OCI-LY1 (cell line): ENCODE results near the gene SOBP.

Source experiments
- H2AFZ ChIP-seq: fragments of 200-600 bp; sonication (generic), shearing (Covaris generic); 2 replicates; pipeline ENCODE4 v1.6.0; 2014; ENCODE audit warnings: antibody characterized with exemption, mild to moderate bottlenecking, low read length
- H3F3A ChIP-seq: fragments of 200-600 bp; sonication (generic), shearing (Covaris generic); 2 replicates; pipeline ENCODE4 v1.6.0; 2014; ENCODE audit warnings: mild to moderate bottlenecking, antibody characterized with exemption, low read length, moderate library complexity; ENCODE audit not compliant: insufficient read depth
- H3K27ac ChIP-seq: fragments of 200-600 bp; sonication (generic); 2 replicates; pipeline ENCODE4 v1.5.1; 2014; ENCODE audit warnings: low read length, mixed run types, mild to moderate bottlenecking, low read depth; ENCODE audit not compliant: poor library complexity, severe bottlenecking
- H3K27me3 ChIP-seq: fragments of 200-600 bp; sonication (generic); 2 replicates; pipeline ENCODE4 v1.6.0; 2014; ENCODE audit warnings: antibody characterized with exemption, mild to moderate bottlenecking, low read length, moderate library complexity; ENCODE audit not compliant: insufficient read depth
- H3K36me3 ChIP-seq: fragments of 200-600 bp; sonication (generic); 2 replicates; pipeline ENCODE4 v1.6.1; 2014; ENCODE audit warnings: mild to moderate bottlenecking, antibody characterized with exemption, low read length, moderate library complexity, mixed read lengths; ENCODE audit not compliant: insufficient read depth
- H3K4me1 ChIP-seq: fragments of 200-600 bp; sonication (generic); 2 replicates; pipeline ENCODE4 v1.5.1; 2014; ENCODE audit warnings: mild to moderate bottlenecking, low read length, moderate library complexity; ENCODE audit not compliant: insufficient read depth, severe bottlenecking
- H3K4me2 ChIP-seq: fragments of 200-600 bp; sonication (generic), shearing (Covaris generic); 2 replicates; pipeline ENCODE4 v1.6.1; 2014; ENCODE audit warnings: low read length
- H3K4me3 ChIP-seq: fragments of 200-600 bp; sonication (generic); 2 replicates; pipeline ENCODE4 v1.5.1; 2014; ENCODE audit warnings: low read length, low read depth, mild to moderate bottlenecking, mixed read lengths; ENCODE audit not compliant: poor library complexity, severe bottlenecking
- H3K79me2 ChIP-seq: fragments of 200-600 bp; shearing (Covaris generic); 2 replicates; pipeline ENCODE4 v1.6.1; 2016; ENCODE audit warnings: mixed run types, low read length, mixed read lengths; ENCODE audit not compliant: insufficient read depth
- H3K9ac ChIP-seq: fragments of 200-600 bp; sonication (generic), shearing (Covaris generic); 2 replicates; pipeline ENCODE4 v1.6.1; 2014; ENCODE audit warnings: mild to moderate bottlenecking, low read length, mixed read lengths
- H3K9me2 ChIP-seq: fragments of 200-600 bp; sonication (generic), shearing (Covaris generic); 2 replicates; pipeline ENCODE4 v1.6.1; 2014; ENCODE audit warnings: low read depth, mild to moderate bottlenecking, low read length, mixed read lengths
- H3K9me3 ChIP-seq: fragments of 200-600 bp; shearing (Covaris generic); 2 replicates; pipeline ENCODE4 v1.6.1; 2014; ENCODE audit warnings: low read length, mixed read lengths
- H4K20me1 ChIP-seq: fragments of 200-600 bp; sonication (generic), shearing (Covaris generic); 2 replicates; pipeline ENCODE4 v1.6.0; 2016; ENCODE audit warnings: mild to moderate bottlenecking, low read length; ENCODE audit not compliant: insufficient read depth
- EZH2 ChIP-seq: fragments of 200-600 bp; sonication (generic), shearing (Covaris generic); IDR thresholded peaks from 2 replicates; pipeline ENCODE4 v1.8.0; 2017; ENCODE audit warnings: borderline replicate concordance, mixed run types, mild to moderate bottlenecking, antibody characterized with exemption, low read length, moderate library complexity, mixed read lengths
- TF ChIP-seq, protein P1 (sequence below): fragments of 200-600 bp; sonication (generic), shearing (Covaris generic); IDR thresholded peaks from 2 replicates; pipeline ENCODE4 v1.5.1; 2017; ENCODE audit warnings: mild to moderate bottlenecking, antibody characterized with exemption, low read length, moderate library complexity, mixed read lengths

Gene SOBP

DNA sequence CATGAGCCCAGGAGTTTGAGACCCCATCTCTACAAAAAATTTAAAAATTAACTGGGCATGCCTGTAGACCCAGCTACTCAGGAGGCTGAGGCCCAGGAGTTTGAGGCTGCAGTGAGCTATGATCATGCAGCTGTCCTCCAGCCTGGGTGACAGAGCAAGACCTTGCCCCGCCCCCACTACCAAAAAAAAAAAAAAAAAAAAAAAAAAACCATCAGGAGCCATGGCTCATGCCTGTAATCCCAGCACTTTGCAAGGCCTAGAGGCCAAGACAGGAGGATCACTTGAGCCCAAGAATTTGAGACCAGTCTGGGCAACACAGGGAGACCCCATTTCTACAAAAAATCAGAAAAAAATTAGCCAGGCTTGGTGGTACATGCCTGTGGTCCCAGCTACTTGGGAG is 159.1 kb downstream of the SOBP start:
- H3K9me3 ChIP-seq: no peaks in the 10 kb centered on the region
- no peaks in the 10 kb centered on the region for H3K36me3 ChIP-seq
- H3K4me1 ChIP-seq: peaks cover 47% of the 10 kb centered on the region
- no peaks in the 10 kb centered on the region for H3K27me3 ChIP-seq
- H2AFZ ChIP-seq: no peak overlapping the region
- H3K79me2 ChIP-seq: no peaks in the 10 kb centered on the region
- H3K9ac ChIP-seq: peak overlapping the region; percentile 11; the same call in 1 of the 2 replicates
- no peaks in the 10 kb centered on the region for H4K20me1 ChIP-seq
- no peak overlapping the region for H3K4me2 ChIP-seq
- no peak overlapping the region for H3K4me3 ChIP-seq
- no peaks in the 10 kb centered on the region for H3F3A ChIP-seq
- no peaks in the 10 kb centered on the region for H3K9me2 ChIP-seq
- peak overlapping the region; percentile 57 for H3K27ac ChIP-seq
- no peak for TF ChIP-seq EZH2
- TF ChIP-seq, protein P1, sequence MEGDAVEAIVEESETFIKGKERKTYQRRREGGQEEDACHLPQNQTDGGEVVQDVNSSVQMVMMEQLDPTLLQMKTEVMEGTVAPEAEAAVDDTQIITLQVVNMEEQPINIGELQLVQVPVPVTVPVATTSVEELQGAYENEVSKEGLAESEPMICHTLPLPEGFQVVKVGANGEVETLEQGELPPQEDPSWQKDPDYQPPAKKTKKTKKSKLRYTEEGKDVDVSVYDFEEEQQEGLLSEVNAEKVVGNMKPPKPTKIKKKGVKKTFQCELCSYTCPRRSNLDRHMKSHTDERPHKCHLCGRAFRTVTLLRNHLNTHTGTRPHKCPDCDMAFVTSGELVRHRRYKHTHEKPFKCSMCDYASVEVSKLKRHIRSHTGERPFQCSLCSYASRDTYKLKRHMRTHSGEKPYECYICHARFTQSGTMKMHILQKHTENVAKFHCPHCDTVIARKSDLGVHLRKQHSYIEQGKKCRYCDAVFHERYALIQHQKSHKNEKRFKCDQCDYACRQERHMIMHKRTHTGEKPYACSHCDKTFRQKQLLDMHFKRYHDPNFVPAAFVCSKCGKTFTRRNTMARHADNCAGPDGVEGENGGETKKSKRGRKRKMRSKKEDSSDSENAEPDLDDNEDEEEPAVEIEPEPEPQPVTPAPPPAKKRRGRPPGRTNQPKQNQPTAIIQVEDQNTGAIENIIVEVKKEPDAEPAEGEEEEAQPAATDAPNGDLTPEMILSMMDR: no peak

DNA sequence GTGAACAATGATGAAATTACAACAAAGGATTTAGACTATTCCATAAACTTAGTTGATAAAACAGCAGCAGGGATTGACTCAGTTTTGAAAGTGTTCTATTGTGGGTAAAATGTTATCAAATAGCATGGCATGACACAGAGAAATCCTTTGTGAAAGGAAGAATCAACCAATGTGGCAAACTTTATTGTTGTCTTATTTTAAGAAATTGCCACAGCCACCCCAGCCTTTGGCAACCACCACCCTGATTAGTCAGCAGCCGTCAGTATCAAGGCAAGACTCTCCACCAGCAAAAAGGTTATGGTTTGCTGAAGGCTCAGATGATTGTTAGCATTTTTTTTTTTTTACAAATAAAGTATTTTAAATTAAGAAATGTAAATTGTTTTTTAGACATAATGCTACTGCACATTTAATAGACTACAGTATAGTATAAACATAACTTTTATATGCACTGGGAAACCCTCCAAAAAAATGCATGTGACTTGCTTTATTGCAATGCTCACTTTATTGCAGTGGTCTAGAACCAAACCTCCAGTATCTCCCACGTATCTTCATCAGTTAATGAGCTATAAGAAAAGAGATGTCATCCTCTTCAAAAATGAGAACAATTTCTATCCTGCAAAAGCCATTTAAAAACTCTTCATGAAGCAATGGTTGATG is 162.7 kb downstream of the SOBP start:
- H3K4me2 ChIP-seq: no peak overlapping the region
- no peaks in the 10 kb centered on the region for H3K27me3 ChIP-seq
- no peaks in the 10 kb centered on the region for H4K20me1 ChIP-seq
- TF ChIP-seq EZH2: no peak
- TF ChIP-seq, protein P1: no peak
- no peaks in the 10 kb centered on the region for H3K79me2 ChIP-seq
- H2AFZ ChIP-seq: no peak overlapping the region
- H3K36me3 ChIP-seq: no peaks in the 10 kb centered on the region
- H3K9me3 ChIP-seq: no peaks in the 10 kb centered on the region
- H3K9me2 ChIP-seq: no peaks in the 10 kb centered on the region
- H3K9ac ChIP-seq: no peak overlapping the region
- peak overlapping the region; percentile 95 for H3K27ac ChIP-seq
- no peaks in the 10 kb centered on the region; the same call in 1 of the 2 replicates for H3F3A ChIP-seq
- H3K4me1 ChIP-seq: peaks cover 77% of the 10 kb centered on the region
- no peak overlapping the region for H3K4me3 ChIP-seq

DNA sequence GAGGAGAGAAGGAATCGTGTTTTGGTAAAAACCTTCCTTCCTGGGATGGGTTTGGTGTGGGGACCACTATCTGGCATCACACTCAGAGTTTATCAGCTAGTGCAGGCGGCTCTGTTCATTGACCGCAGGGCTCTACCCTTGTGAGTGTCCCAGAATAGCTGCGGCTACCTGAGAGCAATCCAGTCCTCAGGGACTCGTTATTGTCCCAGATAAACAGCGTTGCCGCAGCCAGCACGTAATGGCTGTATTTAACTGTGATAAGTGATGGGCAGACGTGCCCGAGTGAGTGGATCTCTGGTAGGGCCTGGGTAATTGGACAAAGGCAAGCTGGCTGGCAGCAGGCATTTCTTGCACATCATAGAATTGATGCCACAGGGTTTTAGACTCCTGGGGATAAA is 163.3 kb downstream of the SOBP start:
- Histone ChIP-seq H2AFZ (no peak overlapping the region), H3K4me2 (no peak overlapping the region), H3K9me3 (no peaks in the 10 kb centered on the region), H3K9ac (no peak overlapping the region), H3K4me1 (peaks cover 77% of the 10 kb centered on the region), H3K4me3 (no peak overlapping the region), H3K36me3 (no peaks in the 10 kb centered on the region), H3K27ac (peak overlapping the region; percentile 95), H3K9me2 (no peaks in the 10 kb centered on the region), H3K27me3 (no peaks in the 10 kb centered on the region), H3F3A (no peaks in the 10 kb centered on the region; the same call in 1 of the 2 replicates), H3K79me2 (no peaks in the 10 kb centered on the region), H4K20me1 (no peaks in the 10 kb centered on the region)
- TF ChIP-seq EZH2: no peak
- TF ChIP-seq, protein P1: no peak
